ENCODE measurements around the gene ADGRD1.

ADGRD1 gene

DNA sequence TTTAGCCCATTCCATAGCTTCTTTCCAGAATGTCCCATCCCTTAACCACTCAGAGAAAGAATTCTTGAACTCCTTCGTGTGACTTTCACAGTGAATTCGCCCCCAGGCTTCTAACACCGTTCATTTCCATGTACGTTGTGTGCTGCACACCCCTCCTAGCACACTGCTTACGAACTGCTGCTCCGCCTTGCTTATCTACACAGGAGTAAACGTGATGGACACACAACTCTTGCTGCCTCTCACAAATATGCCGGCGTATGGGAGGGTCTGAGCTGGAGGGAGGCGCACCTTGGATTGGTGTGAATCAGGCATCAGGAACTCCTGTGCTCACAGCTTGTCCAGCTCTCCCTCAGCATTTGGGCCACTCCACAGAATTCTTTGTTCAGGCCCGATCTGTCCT, 3.9 kb upstream of the ADGRD1 start:
- H3K27me3 Mint-ChIP-seq, result peaks cover 30% of the 10 kb centered on the region
- DNase-seq, result no peak
- peaks cover 10% of the 10 kb centered on the region for H3K9me3 Mint-ChIP-seq
- no peaks in the 10 kb centered on the region for H3K36me3 Mint-ChIP-seq
- no peaks in the 10 kb centered on the region for H3K4me1 Mint-ChIP-seq
- CTCF ChIA-PET, result no interaction called here
- no peak overlapping the region for H3K27ac Mint-ChIP-seq
- H3K4me3 Mint-ChIP-seq, result no peak overlapping the region

DNA sequence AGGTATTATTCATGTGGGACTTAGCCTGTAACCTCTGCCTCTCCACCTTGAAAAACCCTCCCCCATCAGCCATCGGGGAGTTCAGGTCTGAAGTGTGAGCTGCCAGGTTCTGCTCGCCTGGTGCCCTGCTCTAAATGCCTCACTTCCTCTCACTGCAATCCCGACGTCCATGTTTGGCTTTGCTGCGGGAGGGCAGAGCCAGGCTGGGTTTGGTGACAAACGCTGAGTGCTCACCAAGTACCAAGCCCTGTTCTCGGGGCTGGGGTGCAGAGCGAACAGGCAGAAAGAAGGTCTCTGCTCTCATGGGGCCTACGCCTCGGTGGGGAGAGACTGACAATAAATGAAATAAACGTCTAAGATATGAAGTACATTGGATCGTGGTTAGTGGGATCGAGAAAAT, 2.1 kb upstream of the ADGRD1 start:
- CTCF ChIA-PET, result interaction anchor here (1.4 kb wide), 1 partner anchor 153 kb away, joined by 3 read pairs; no protein-coding TSS in a partner anchor
- Mint-ChIP-seq H3K4me1 (no peaks in the 10 kb centered on the region), H3K4me3 (no peak overlapping the region), H3K36me3 (no peaks in the 10 kb centered on the region), H3K27ac (no peak overlapping the region), H3K27me3 (peaks cover 36% of the 10 kb centered on the region), H3K9me3 (no peaks in the 10 kb centered on the region)
- no peak for DNase-seq

DNA sequence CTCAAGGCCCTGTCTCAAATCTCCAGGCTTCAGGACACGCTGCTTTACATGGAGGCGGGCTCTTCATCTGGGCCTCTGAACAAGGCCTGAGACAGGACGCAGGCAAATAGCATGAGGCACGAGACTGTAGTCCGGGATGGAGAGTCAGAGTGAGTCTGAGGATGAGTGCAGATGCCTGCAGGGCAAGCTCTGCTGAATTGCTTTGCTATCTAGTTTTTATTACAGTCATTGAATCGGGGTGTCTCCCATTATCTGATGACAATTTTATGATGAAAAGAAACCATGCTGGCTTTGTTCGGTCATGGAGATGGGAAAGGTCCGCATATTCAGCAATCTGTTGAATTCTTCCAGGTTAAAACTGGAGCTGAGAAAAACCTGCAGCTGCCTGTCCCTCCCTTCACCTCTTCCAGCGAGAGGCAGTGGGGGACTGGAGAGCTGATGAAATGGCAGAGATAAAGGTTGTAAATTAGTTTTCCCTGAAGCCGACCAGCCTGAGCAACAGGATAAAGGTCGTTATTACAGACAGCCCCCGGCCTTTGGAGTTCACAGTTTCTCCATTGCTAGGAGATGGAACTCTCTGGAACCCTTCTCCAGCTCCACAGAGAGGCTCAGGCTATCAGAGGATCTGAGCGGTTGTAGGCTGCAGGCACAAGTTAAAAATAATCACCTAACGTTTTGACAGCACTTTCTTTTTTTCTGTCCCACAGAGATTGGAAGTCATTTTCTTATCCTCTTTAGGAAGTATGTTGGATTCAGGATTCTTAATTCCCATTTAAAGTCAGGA, 1.3 kb upstream of the ADGRD1 start:
- CTCF ChIA-PET, result no interaction called here
- H3K4me1 Mint-ChIP-seq, result no peaks in the 10 kb centered on the region
- no peak overlapping the region for H3K27ac Mint-ChIP-seq
- peaks cover 36% of the 10 kb centered on the region for H3K27me3 Mint-ChIP-seq
- H3K9me3 Mint-ChIP-seq, result no peaks in the 10 kb centered on the region
- DNase-seq, result no peak
- no peak overlapping the region for H3K4me3 Mint-ChIP-seq
- H3K36me3 Mint-ChIP-seq, result no peaks in the 10 kb centered on the region

DNA sequence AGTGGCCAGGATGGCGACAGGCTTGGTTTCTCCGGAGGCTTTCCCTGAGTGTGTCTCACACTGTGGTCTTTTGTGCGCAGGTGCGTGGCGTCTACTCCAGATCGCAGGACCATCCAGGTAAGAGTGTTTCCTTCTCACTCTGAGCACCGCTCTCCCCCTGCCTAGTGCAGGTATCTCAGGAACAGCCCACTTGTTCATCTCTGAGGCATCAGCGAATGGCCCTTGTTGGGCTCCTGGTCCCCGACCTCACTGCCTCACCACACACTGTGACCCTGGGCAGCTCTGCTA, 781 bp downstream of the ADGRD1 start:
- H3K4me3 Mint-ChIP-seq, result no peak overlapping the region
- no peaks in the 10 kb centered on the region for H3K9me3 Mint-ChIP-seq
- H3K4me1 Mint-ChIP-seq, result no peaks in the 10 kb centered on the region
- H3K36me3 Mint-ChIP-seq, result no peaks in the 10 kb centered on the region
- peaks cover 36% of the 10 kb centered on the region for H3K27me3 Mint-ChIP-seq
- DNase-seq, result no peak
- CTCF ChIA-PET, result no interaction called here
- no peak overlapping the region for H3K27ac Mint-ChIP-seq

DNA sequence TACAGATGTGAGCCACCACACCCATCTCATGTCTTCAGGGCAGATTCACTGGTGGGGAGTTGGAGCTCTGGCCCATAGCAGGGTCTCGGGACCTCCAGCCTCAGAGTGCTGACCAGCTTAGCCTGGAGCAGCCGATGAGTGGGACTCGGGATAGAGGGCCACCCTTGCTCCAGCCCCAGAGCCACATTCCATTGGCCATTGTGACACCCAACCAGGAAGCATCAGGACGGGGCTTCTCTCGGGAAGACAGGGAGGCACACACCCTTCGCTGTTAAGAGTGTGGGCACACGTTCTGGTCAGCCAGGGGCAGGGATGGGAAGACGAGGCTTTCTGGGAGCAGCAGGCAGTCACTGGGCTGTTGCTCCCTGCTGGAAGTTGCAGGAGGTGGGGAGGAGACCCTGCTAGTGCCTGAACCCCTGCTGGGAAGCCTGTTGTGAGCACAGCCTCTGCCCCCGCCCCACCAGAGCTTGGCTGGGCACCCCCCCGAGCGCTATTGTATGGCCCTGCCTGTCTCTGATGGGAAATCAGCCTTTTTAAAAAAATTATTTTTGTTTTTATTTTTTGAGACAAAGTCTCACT, 1.6 kb downstream of the ADGRD1 start:
- CTCF ChIA-PET, result no interaction called here
- DNase-seq, result no peak
- no peaks in the 10 kb centered on the region for H3K36me3 Mint-ChIP-seq
- H3K4me1 Mint-ChIP-seq, result no peaks in the 10 kb centered on the region
- H3K27ac Mint-ChIP-seq, result no peak overlapping the region
- H3K4me3 Mint-ChIP-seq, result no peak overlapping the region
- no peaks in the 10 kb centered on the region for H3K9me3 Mint-ChIP-seq
- H3K27me3 Mint-ChIP-seq, result peaks cover 36% of the 10 kb centered on the region

- Mint-ChIP-seq H3K4me3 (no peak overlapping the region), H3K9me3 (no peaks in the 10 kb centered on the region), H3K27ac (no peak overlapping the region), H3K4me1 (no peaks in the 10 kb centered on the region), H3K36me3 (no peaks in the 10 kb centered on the region), H3K27me3 (peaks cover 34% of the 10 kb centered on the region)
- CTCF ChIA-PET, result no interaction called here
- no peak for DNase-seq
Measured at GRCh38 chr12:130956009-130956408, 2.3 kb downstream of the ADGRD1 start.

DNA sequence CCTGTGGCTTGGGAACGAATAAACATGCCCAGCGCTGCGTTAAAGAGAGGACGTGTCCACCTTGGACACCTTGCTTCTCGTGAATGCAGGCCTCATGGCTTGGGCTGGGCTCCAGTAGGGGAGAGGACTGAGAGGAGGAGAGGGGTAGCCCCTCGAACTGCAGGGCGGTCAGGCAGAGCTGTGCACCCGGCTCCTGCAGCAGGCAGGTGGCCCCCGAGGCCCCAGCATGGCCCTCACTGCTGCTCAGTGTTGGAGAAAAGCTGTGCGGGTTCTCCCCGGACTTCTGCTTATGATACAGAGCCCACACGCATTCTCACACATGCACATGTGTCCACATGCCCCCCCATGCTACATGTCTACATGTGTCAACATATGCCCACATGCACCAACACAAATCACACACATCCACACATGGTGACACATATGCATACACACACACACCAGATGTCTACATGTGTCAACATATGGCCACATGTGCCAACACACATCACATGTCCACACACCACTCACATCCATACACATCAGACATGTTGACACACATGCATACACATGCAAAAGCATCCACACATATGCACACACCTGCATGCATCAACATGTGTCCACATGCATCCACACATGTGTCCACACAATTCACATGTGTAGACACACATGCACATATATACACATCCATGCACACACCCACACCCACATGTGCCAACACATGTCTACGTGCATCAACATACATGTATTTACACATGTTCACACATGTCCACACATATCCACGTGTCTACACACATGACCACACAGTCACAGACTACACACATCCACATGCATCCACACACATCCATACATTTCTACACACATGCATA, 3.0 kb downstream of the ADGRD1 start:
- Mint-ChIP-seq H3K27me3 (peaks cover 32% of the 10 kb centered on the region), H3K4me3 (no peak overlapping the region), H3K4me1 (no peaks in the 10 kb centered on the region), H3K9me3 (no peaks in the 10 kb centered on the region), H3K36me3 (no peaks in the 10 kb centered on the region), H3K27ac (no peak overlapping the region)
- no peak for DNase-seq
- CTCF ChIA-PET, result no interaction called here

- Mint-ChIP-seq H3K9me3 (no peaks in the 10 kb centered on the region), H3K4me1 (no peaks in the 10 kb centered on the region), H3K4me3 (no peak overlapping the region), H3K27ac (no peak overlapping the region), H3K36me3 (no peaks in the 10 kb centered on the region), H3K27me3 (peaks cover 26% of the 10 kb centered on the region)
- CTCF ChIA-PET, result no interaction called here
- DNase-seq, result no peak
Measured at GRCh38 chr12:130957304-130957621, 3.6 kb downstream of the ADGRD1 start.

DNA sequence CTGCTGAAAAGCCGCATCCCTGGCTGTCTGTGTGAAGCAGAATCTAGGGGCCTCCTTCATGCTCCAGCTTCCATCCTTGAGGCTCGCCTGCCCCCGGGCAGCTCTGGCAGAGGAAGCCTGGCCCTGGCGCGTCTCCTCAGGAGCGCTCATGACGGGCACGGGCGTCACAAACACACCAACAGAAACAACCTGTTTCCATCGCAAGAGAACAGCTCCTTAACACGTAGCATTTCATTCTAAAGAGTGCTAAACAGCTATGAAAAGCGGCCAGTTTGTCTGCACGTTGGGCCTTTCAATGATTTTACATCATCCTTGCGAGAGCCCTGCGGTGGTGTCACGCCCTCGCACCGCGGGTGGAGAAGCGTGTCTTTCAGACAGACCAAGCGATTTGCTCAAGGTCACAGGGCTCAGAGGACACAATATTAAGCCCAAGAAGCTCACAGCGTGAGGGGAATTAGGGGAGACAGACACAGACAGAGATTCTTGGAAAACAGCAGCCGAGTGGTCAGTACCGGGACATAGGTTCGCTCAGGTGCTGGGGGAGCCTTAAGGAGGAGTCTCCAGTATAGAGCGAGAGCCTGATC, 4.9 kb downstream of the ADGRD1 start:
- Mint-ChIP-seq H3K27ac (no peak overlapping the region), H3K9me3 (no peaks in the 10 kb centered on the region), H3K4me3 (no peak overlapping the region), H3K4me1 (no peaks in the 10 kb centered on the region), H3K36me3 (no peaks in the 10 kb centered on the region), H3K27me3 (peaks cover 17% of the 10 kb centered on the region)
- DNase-seq, result no peak
- CTCF ChIA-PET, result no interaction called here

- CTCF ChIA-PET, result no interaction called here
- no peaks in the 10 kb centered on the region for H3K9me3 Mint-ChIP-seq
- no peaks in the 10 kb centered on the region for H3K4me1 Mint-ChIP-seq
- no peaks in the 10 kb centered on the region for H3K36me3 Mint-ChIP-seq
- DNase-seq, result no peak
- H3K27ac Mint-ChIP-seq, result no peak overlapping the region
- H3K27me3 Mint-ChIP-seq, result peaks cover 7% of the 10 kb centered on the region
- no peak overlapping the region for H3K4me3 Mint-ChIP-seq
Measured at GRCh38 chr12:130959632-130960031, 5.9 kb downstream of the ADGRD1 start.

- CTCF ChIA-PET, result no interaction called here
- H3K9me3 Mint-ChIP-seq, result no peaks in the 10 kb centered on the region
- DNase-seq, result no peak
- H3K27me3 Mint-ChIP-seq, result peaks cover 3% of the 10 kb centered on the region
- H3K36me3 Mint-ChIP-seq, result no peaks in the 10 kb centered on the region
- H3K4me1 Mint-ChIP-seq, result no peaks in the 10 kb centered on the region
- no peak overlapping the region for H3K27ac Mint-ChIP-seq
- no peak overlapping the region for H3K4me3 Mint-ChIP-seq
Measured at GRCh38 chr12:130960058-130960457, 6.4 kb downstream of the ADGRD1 start.

- H3K27ac Mint-ChIP-seq, result no peak overlapping the region
- H3K4me1 Mint-ChIP-seq, result no peaks in the 10 kb centered on the region
- CTCF ChIA-PET, result no interaction called here
- no peak for DNase-seq
- H3K27me3 Mint-ChIP-seq, result no peaks in the 10 kb centered on the region
- H3K36me3 Mint-ChIP-seq, result no peaks in the 10 kb centered on the region
- no peak overlapping the region for H3K4me3 Mint-ChIP-seq
- no peaks in the 10 kb centered on the region for H3K9me3 Mint-ChIP-seq
Measured at GRCh38 chr12:130960787-130961186, 7.1 kb downstream of the ADGRD1 start.

DNA sequence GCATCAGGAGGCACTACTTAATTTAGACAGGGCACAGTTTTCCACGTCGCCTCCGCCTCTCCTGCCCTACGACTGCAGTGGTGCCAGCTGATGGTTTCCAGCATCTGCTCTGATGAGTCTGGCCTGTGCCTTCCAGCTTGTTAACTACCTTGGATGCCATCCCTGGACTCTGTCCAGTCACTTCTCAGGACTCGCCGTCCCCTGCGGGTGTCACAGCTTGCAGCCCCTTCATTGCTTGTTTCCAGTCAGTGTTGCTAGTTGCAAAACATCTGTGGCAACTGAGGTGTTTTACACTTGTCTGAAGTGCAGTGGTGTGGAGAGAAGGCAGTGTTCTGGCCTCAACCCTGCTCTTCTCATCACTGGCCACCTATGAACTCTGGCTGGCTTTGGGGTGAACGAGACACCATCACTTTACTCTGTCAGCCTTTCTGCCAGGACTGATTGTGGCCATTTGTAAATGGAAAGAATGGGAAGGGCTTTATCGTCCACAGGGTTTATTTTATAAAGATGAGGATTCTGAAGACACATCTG, 8.3 kb downstream of the ADGRD1 start:
- H3K4me1 Mint-ChIP-seq, result no peaks in the 10 kb centered on the region
- H3K27me3 Mint-ChIP-seq, result no peaks in the 10 kb centered on the region
- no peak overlapping the region for H3K27ac Mint-ChIP-seq
- DNase-seq, result no peak
- no peak overlapping the region for H3K4me3 Mint-ChIP-seq
- no peaks in the 10 kb centered on the region for H3K9me3 Mint-ChIP-seq
- CTCF ChIA-PET, result no interaction called here
- no peaks in the 10 kb centered on the region for H3K36me3 Mint-ChIP-seq

DNA sequence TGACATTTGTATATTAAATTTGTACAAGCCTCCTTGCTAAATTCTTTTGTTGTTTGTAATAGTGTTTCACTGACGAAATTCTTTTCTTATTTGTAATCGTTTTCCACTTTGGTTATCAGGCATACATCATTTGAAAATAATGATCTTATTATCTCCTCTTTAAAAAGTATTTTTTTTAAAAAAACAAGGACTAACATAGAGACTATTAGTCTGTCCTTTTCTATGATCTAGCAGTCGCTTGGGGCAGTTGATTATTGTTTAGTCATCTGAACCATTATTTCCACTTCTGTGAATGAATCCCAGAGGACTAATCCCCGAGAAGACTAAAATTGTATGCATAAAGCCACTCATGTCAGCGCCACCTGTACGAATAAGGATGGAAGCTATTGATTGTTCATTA, 11.5 kb downstream of the ADGRD1 start:
- Mint-ChIP-seq H3K4me1 (no peaks in the 10 kb centered on the region), H3K27ac (no peak overlapping the region), H3K27me3 (no peaks in the 10 kb centered on the region), H3K4me3 (no peak overlapping the region), H3K9me3 (no peaks in the 10 kb centered on the region), H3K36me3 (no peaks in the 10 kb centered on the region)
- DNase-seq, result no peak
- CTCF ChIA-PET, result no interaction called here

DNA sequence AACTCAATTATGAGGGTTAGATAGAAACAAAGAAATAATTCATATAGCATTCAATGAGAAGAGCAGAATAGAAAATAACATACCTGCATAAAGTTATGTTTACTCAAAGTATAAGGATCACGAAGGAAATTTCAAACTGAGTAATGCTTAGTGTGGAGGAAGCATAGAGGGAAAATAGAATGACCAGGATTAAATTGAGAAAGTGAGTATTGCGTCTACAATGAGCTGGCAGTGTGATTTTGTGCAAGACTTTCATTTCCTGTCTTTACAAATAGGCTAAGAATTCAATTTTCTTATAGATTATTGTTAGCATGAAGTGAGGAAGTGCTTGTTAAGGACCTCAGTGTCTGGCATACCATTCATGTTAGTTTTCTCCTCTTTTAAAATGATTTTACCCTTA, 12.0 kb downstream of the ADGRD1 start:
- no peak for DNase-seq
- no peak overlapping the region for H3K27ac Mint-ChIP-seq
- no peaks in the 10 kb centered on the region for H3K9me3 Mint-ChIP-seq
- CTCF ChIA-PET, result no interaction called here
- H3K36me3 Mint-ChIP-seq, result no peaks in the 10 kb centered on the region
- no peaks in the 10 kb centered on the region for H3K27me3 Mint-ChIP-seq
- H3K4me1 Mint-ChIP-seq, result no peaks in the 10 kb centered on the region
- H3K4me3 Mint-ChIP-seq, result no peak overlapping the region
